NB4 (cell line): ENCODE measurements around the gene NR6A1.

Experiments
- POLR2A ChIP-seq: IDR thresholded peaks from 2 replicates; pipeline ENCODE4 v1.6.1; 2011; ENCODE audit warnings: mild to moderate bottlenecking; ENCODE audit not compliant: insufficient read length; ENCODE audit errors: extremely low read depth
- TF ChIP-seq, protein P1 (sequence below): IDR thresholded peaks from one replicate; pipeline ENCODE4 v1.5.1; 2012; ENCODE audit warnings: low read depth, low read length

DNA sequence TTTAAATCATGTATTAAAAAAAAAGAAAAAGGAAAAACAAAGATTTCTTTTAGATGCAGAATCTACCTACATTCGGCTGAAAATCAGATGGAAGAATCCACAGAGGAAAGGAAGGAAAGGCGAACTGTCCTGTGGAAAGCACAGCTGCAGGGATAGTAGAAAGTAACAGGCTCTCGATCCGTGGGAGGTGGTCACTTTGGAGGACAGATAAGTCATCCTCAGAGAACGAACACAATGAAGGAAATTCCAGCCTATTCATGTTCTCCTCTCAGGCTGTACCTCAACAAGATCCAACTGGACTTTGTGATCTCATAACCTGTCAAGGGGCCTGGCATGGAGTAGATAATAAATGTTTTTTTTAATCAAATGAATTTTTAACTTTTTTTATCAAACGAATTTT lies 72.8 kb downstream of the NR6A1 start:
- TF ChIP-seq, protein P1, sequence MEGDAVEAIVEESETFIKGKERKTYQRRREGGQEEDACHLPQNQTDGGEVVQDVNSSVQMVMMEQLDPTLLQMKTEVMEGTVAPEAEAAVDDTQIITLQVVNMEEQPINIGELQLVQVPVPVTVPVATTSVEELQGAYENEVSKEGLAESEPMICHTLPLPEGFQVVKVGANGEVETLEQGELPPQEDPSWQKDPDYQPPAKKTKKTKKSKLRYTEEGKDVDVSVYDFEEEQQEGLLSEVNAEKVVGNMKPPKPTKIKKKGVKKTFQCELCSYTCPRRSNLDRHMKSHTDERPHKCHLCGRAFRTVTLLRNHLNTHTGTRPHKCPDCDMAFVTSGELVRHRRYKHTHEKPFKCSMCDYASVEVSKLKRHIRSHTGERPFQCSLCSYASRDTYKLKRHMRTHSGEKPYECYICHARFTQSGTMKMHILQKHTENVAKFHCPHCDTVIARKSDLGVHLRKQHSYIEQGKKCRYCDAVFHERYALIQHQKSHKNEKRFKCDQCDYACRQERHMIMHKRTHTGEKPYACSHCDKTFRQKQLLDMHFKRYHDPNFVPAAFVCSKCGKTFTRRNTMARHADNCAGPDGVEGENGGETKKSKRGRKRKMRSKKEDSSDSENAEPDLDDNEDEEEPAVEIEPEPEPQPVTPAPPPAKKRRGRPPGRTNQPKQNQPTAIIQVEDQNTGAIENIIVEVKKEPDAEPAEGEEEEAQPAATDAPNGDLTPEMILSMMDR: no peak
- TF ChIP-seq POLR2A: no peak
